Measurements from ENCODE around the gene DDX39B.
"Not testable (repeated sequence)": the region's sequence is repeated elsewhere in the genome, so short reads cannot be mapped to it uniquely, and the experiment has no call there.

The DDX39B gene

GRCh38 chr6:31489086-31489485 lies 52.7 kb downstream of the DDX39B start:
- no peak for DNase-seq
- H3K4me3 ChIP-seq (ENCODE audit: insufficient read depth, low read depth, low read length, poor library complexity, severe bottlenecking) = no peak overlapping the region
- H3K9me3 ChIP-seq (ENCODE audit: control insufficient read depth, low read length) = no peaks in the 10 kb centered on the region
- H3K27me3 ChIP-seq (replicated peaks; ENCODE audit: control insufficient read depth, insufficient read depth, low read length, poor library complexity, severe bottlenecking) = no peaks in the 10 kb centered on the region
- no peaks in the 10 kb centered on the region for H3K36me3 ChIP-seq (ENCODE audit: control insufficient read depth, insufficient read depth, low read length)
- H3K4me1 ChIP-seq (ENCODE audit: control insufficient read depth, insufficient read depth, low read length, poor library complexity, severe bottlenecking) = no peaks in the 10 kb centered on the region
- no peak overlapping the region for H3K27ac ChIP-seq (ENCODE audit: insufficient read depth, low read length, poor library complexity, severe bottlenecking)

- not testable (repeated sequence) for H3K4me1 ChIP-seq (ENCODE audit: control insufficient read depth, insufficient read depth, low read length, poor library complexity, severe bottlenecking); H3K4me3 ChIP-seq (ENCODE audit: insufficient read depth, low read depth, low read length, poor library complexity, severe bottlenecking); DNase-seq; H3K36me3 ChIP-seq (ENCODE audit: control insufficient read depth, insufficient read depth, low read length); H3K27ac ChIP-seq (ENCODE audit: insufficient read depth, low read length, poor library complexity, severe bottlenecking); H3K9me3 ChIP-seq (ENCODE audit: control insufficient read depth, low read length); H3K27me3 ChIP-seq (replicated peaks; ENCODE audit: control insufficient read depth, insufficient read depth, low read length, poor library complexity, severe bottlenecking)
Observed at GRCh38 chr6:31487674-31488073, 54.1 kb downstream of the DDX39B start.

GRCh38 chr6:31486065-31486837 lies 55.6 kb downstream of the DDX39B start:
- H3K27me3 ChIP-seq (replicated peaks; ENCODE audit: control insufficient read depth, insufficient read depth, low read length, poor library complexity, severe bottlenecking); H3K9me3 ChIP-seq (ENCODE audit: control insufficient read depth, low read length); DNase-seq; H3K36me3 ChIP-seq (ENCODE audit: control insufficient read depth, insufficient read depth, low read length); H3K4me1 ChIP-seq (ENCODE audit: control insufficient read depth, insufficient read depth, low read length, poor library complexity, severe bottlenecking); H3K27ac ChIP-seq (ENCODE audit: insufficient read depth, low read length, poor library complexity, severe bottlenecking); H3K4me3 ChIP-seq (ENCODE audit: insufficient read depth, low read depth, low read length, poor library complexity, severe bottlenecking): not testable (repeated sequence)

- Histone ChIP-seq H3K27ac (ENCODE audit: insufficient read depth, low read length, poor library complexity, severe bottlenecking) (no peak overlapping the region), H3K4me1 (ENCODE audit: control insufficient read depth, insufficient read depth, low read length, poor library complexity, severe bottlenecking) (no peaks in the 10 kb centered on the region), H3K4me3 (ENCODE audit: insufficient read depth, low read depth, low read length, poor library complexity, severe bottlenecking) (no peak overlapping the region), H3K27me3 (replicated peaks; ENCODE audit: control insufficient read depth, insufficient read depth, low read length, poor library complexity, severe bottlenecking) (no peaks in the 10 kb centered on the region), H3K36me3 (ENCODE audit: control insufficient read depth, insufficient read depth, low read length) (no peaks in the 10 kb centered on the region), H3K9me3 (ENCODE audit: control insufficient read depth, low read length) (no peaks in the 10 kb centered on the region)
- no peak for DNase-seq
Observed at GRCh38 chr6:31485055-31485454, 56.7 kb downstream of the DDX39B start.

GRCh38 chr6:31483392-31483791 lies 58.4 kb downstream of the DDX39B start:
- H3K9me3 ChIP-seq (ENCODE audit: control insufficient read depth, low read length) = no peaks in the 10 kb centered on the region
- H3K27me3 ChIP-seq (replicated peaks; ENCODE audit: control insufficient read depth, insufficient read depth, low read length, poor library complexity, severe bottlenecking) = no peaks in the 10 kb centered on the region
- H3K36me3 ChIP-seq (ENCODE audit: control insufficient read depth, insufficient read depth, low read length) = no peaks in the 10 kb centered on the region
- no peak overlapping the region for H3K27ac ChIP-seq (ENCODE audit: insufficient read depth, low read length, poor library complexity, severe bottlenecking)
- H3K4me3 ChIP-seq (ENCODE audit: insufficient read depth, low read depth, low read length, poor library complexity, severe bottlenecking) = no peak overlapping the region
- DNase-seq = no peak
- no peaks in the 10 kb centered on the region for H3K4me1 ChIP-seq (ENCODE audit: control insufficient read depth, insufficient read depth, low read length, poor library complexity, severe bottlenecking)

- Histone ChIP-seq H3K4me3 (ENCODE audit: insufficient read depth, low read depth, low read length, poor library complexity, severe bottlenecking) (no peak overlapping the region), H3K4me1 (ENCODE audit: control insufficient read depth, insufficient read depth, low read length, poor library complexity, severe bottlenecking) (peaks cover 3% of the 10 kb centered on the region)
Observed at GRCh38 chr6:31480574-31480973, 61.2 kb downstream of the DDX39B start.

More at GRCh38 chr6:31480574-31480973, 61.2 kb downstream of the DDX39B start:
- Histone ChIP-seq H3K27me3 (replicated peaks; ENCODE audit: control insufficient read depth, insufficient read depth, low read length, poor library complexity, severe bottlenecking) (no peaks in the 10 kb centered on the region), H3K9me3 (ENCODE audit: control insufficient read depth, low read length) (no peaks in the 10 kb centered on the region), H3K36me3 (ENCODE audit: control insufficient read depth, insufficient read depth, low read length) (no peaks in the 10 kb centered on the region), H3K27ac (ENCODE audit: insufficient read depth, low read length, poor library complexity, severe bottlenecking) (no peak overlapping the region)
- DNase-seq = no peak

Data from effector memory CD4-positive, alpha-beta T cell (primary cell).